ENCODE data around the gene TBPL1.
"Not testable (repeated sequence)": the region's sequence is repeated elsewhere in the genome, so short reads cannot be mapped to it uniquely, and the experiment has no call there.

The TBPL1 gene

GRCh38 chr6:133965817-133966360 is 12.9 kb downstream of the TBPL1 start:
- DNase-seq (ENCODE audit: low read depth, low spot score), result no peak
- no peak; the same call in 1 of the 2 replicates for TF ChIP-seq POLR2AphosphoS5 (IDR thresholded peaks at IDR 0.05; ENCODE audit: borderline replicate concordance, low read depth, low read length)
- peak; percentile 26 for TF ChIP-seq FOXP2 (optimal IDR thresholded peaks at IDR 0.05; ENCODE audit: control extremely low read depth, extremely low read length, insufficient read depth)
- Histone ChIP-seq H3K4me3 (peak overlapping the region; percentile 2; the same call in 1 of the 2 replicates), H3K9me3 (ENCODE audit: low read depth, low read length) (no peaks in the 10 kb centered on the region), H3K27ac (peak overlapping the region; percentile 48; the same call in 1 of the 2 replicates), H3K36me3 (ENCODE audit: insufficient read depth, low read length) (no peaks in the 10 kb centered on the region), H3K9ac (ENCODE audit: insufficient read length) (no peak overlapping the region)

GRCh38 chr6:133966654-133967329 is 13.8 kb downstream of the TBPL1 start:
- no peak overlapping the region for H3K4me3 ChIP-seq
- DNase-seq (ENCODE audit: low read depth, low spot score), result no peak
- TF ChIP-seq POLR2AphosphoS5 (IDR thresholded peaks at IDR 0.05; ENCODE audit: borderline replicate concordance, low read depth, low read length), result no peak
- no peak for TF ChIP-seq EZH2 (IDR thresholded peaks at IDR 0.05)
- TF ChIP-seq FOXP2 (optimal IDR thresholded peaks at IDR 0.05; ENCODE audit: control extremely low read depth, extremely low read length, insufficient read depth), result no peak
- no peaks in the 10 kb centered on the region for H3K9me3 ChIP-seq (ENCODE audit: low read depth, low read length)
- H3K27ac ChIP-seq, result no peak overlapping the region
- H3K9ac ChIP-seq (ENCODE audit: insufficient read length), result no peak overlapping the region
- no peaks in the 10 kb centered on the region for H3K36me3 ChIP-seq (ENCODE audit: insufficient read depth, low read length)

DNA sequence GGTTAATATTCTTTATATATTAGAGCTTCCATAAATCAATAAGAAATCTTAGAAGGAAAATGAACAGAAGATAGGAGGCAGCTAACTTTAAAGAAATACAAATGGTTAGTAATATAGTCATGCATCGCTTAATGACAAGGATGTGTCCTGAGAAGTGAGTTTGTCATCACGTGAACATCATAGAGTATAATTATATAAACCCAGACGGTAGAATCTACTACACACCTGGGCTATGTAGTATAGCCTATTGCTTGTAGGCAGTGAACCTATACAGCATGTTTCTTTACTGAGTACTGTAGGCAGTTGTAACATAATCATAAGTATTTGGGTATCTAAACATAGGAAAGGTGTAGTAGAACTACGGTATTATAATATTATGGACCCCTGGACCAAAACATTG is 14.3 kb downstream of the TBPL1 start:
- no peak for DNase-seq (ENCODE audit: low read depth, low spot score)
- Histone ChIP-seq H3K36me3 (ENCODE audit: insufficient read depth, low read length) (no peaks in the 10 kb centered on the region), H3K4me3 (no peak overlapping the region), H3K9ac (ENCODE audit: insufficient read length) (no peak overlapping the region), H3K27ac (no peak overlapping the region), H3K9me3 (ENCODE audit: low read depth, low read length) (no peaks in the 10 kb centered on the region)
- TF ChIP-seq POLR2AphosphoS5 (IDR thresholded peaks at IDR 0.05; ENCODE audit: borderline replicate concordance, low read depth, low read length) (no peak), FOXP2 (optimal IDR thresholded peaks at IDR 0.05; ENCODE audit: control extremely low read depth, extremely low read length, insufficient read depth) (no peak), EZH2 (IDR thresholded peaks at IDR 0.05) (no peak)

DNA sequence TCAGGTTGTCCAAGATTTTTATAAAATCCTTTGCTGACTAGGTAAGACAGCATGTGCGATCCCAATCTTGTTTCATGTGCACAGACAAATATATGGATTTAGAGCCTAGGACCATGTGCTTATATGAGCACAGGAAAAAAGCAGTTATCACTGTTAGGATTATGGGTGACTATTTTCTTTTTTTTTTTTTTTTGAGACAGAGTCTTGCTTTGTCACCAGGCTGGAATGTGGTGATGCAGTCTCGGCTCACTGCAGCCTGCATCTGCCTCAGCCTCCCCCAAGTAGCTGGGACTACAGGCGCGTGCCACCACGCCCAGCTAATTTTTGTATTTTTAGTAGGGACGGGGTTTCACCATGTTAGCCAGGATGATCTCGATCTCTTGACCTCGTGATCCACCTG is 14.8 kb downstream of the TBPL1 start:
- not testable (repeated sequence) for H3K27ac ChIP-seq; H3K9me3 ChIP-seq (ENCODE audit: low read depth, low read length); H3K36me3 ChIP-seq (ENCODE audit: insufficient read depth, low read length); DNase-seq (ENCODE audit: low read depth, low spot score); H3K9ac ChIP-seq (ENCODE audit: insufficient read length); H3K4me3 ChIP-seq

GRCh38 chr6:133969285-133969920 is 16.4 kb downstream of the TBPL1 start:
- no peak overlapping the region for H3K27ac ChIP-seq
- no peaks in the 10 kb centered on the region for H3K9me3 ChIP-seq (ENCODE audit: low read depth, low read length)
- TF ChIP-seq POLR2AphosphoS5 (IDR thresholded peaks at IDR 0.05; ENCODE audit: borderline replicate concordance, low read depth, low read length) (no peak), EZH2 (IDR thresholded peaks at IDR 0.05) (no peak), FOXP2 (optimal IDR thresholded peaks at IDR 0.05; ENCODE audit: control extremely low read depth, extremely low read length, insufficient read depth) (no peak)
- no peak overlapping the region for H3K4me3 ChIP-seq
- H3K9ac ChIP-seq (ENCODE audit: insufficient read length), result no peak overlapping the region
- no peaks in the 10 kb centered on the region for H3K36me3 ChIP-seq (ENCODE audit: insufficient read depth, low read length)
- DNase-seq (ENCODE audit: low read depth, low spot score), result no peak

GRCh38 chr6:133969921-133970295 is 16.9 kb downstream of the TBPL1 start:
- TF ChIP-seq POLR2AphosphoS5 (IDR thresholded peaks at IDR 0.05; ENCODE audit: borderline replicate concordance, low read depth, low read length) (no peak), FOXP2 (optimal IDR thresholded peaks at IDR 0.05; ENCODE audit: control extremely low read depth, extremely low read length, insufficient read depth) (no peak), EZH2 (IDR thresholded peaks at IDR 0.05) (no peak)
- Histone ChIP-seq H3K36me3 (ENCODE audit: insufficient read depth, low read length) (no peaks in the 10 kb centered on the region), H3K27ac (no peak overlapping the region), H3K4me3 (no peak overlapping the region), H3K9ac (ENCODE audit: insufficient read length) (no peak overlapping the region), H3K9me3 (ENCODE audit: low read depth, low read length) (no peaks in the 10 kb centered on the region)
- DNase-seq (ENCODE audit: low read depth, low spot score), result no peak

DNA sequence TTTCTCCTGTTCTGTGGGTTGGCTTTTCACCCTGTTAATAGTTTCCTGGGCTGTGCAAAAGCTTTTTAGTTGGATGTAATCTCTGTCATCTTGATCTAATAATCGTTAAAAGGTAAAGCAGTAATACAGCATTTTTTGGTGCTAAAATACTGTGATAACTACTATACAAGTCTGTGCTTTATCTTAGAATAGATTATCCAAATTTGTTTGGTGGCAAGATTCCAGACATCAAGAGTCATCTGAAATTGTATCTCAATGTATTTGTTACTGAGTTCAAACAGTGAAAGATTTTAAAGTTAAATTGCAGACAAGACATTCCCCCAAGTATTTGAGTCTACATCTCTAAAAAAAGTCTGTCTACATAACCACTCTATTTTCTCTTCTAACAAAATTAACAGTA is 18.8 kb downstream of the TBPL1 start:
- Histone ChIP-seq H3K9ac (ENCODE audit: insufficient read length) (no peak overlapping the region), H3K27ac (no peak overlapping the region), H3K9me3 (ENCODE audit: low read depth, low read length) (no peaks in the 10 kb centered on the region), H3K4me3 (no peak overlapping the region), H3K36me3 (ENCODE audit: insufficient read depth, low read length) (no peaks in the 10 kb centered on the region)
- TF ChIP-seq FOXP2 (optimal IDR thresholded peaks at IDR 0.05; ENCODE audit: control extremely low read depth, extremely low read length, insufficient read depth) (no peak), POLR2AphosphoS5 (IDR thresholded peaks at IDR 0.05; ENCODE audit: borderline replicate concordance, low read depth, low read length) (no peak), EZH2 (IDR thresholded peaks at IDR 0.05) (no peak)
- DNase-seq (ENCODE audit: low read depth, low spot score), result no peak

DNA sequence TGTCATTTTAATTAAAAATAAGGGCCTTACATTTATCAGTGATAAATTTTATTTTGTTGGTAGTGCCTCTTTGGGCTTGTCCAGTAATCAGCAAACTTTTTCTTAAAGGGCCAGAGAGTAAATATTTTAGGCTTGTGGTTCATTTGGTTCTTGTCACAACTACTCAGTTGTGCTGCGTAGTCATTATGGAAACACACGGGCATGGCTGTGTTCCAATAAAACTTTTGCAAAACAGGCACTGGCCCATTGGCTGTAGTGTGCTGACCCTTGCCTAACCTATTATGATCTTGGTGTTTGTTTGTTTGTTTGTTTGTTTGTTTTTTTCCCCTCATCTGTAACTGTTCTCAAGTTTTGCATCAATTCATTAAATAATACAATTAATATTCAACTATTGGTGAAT is 19.4 kb downstream of the TBPL1 start:
- Histone ChIP-seq H3K27ac (no peak overlapping the region), H3K9me3 (ENCODE audit: low read depth, low read length) (no peaks in the 10 kb centered on the region), H3K9ac (ENCODE audit: insufficient read length) (no peak overlapping the region), H3K36me3 (ENCODE audit: insufficient read depth, low read length) (no peaks in the 10 kb centered on the region), H3K4me3 (no peak overlapping the region)
- TF ChIP-seq POLR2AphosphoS5 (IDR thresholded peaks at IDR 0.05; ENCODE audit: borderline replicate concordance, low read depth, low read length) (no peak), FOXP2 (optimal IDR thresholded peaks at IDR 0.05; ENCODE audit: control extremely low read depth, extremely low read length, insufficient read depth) (no peak), EZH2 (IDR thresholded peaks at IDR 0.05) (no peak)
- no peak for DNase-seq (ENCODE audit: low read depth, low spot score)
